LNCaP clone FGC (cell line): Measurements from ENCODE around the gene BOD1L1.

ENCODE experiments used
- DNase-seq: peaks from one replicate; pipeline ENCODE4 v3.0.0-alpha.2; 2011; ENCODE audit warnings: low read depth
- H3K4me3 ChIP-seq: 2 replicates; pipeline ENCODE4 v1.5.1; 2011; ENCODE audit warnings: mild to moderate bottlenecking, low read depth, low read length, control low read depth
- CTCF ChIP-seq: IDR thresholded peaks from 2 replicates; pipeline ENCODE4 v1.5.1; 2012; ENCODE audit warnings: mild to moderate bottlenecking; ENCODE audit not compliant: control insufficient read depth, insufficient read depth; ENCODE audit errors: extremely low read depth

The BOD1L1 gene

GRCh38 chr4:13601848-13602247 lies 25.7 kb downstream of the BOD1L1 start:
- DNase-seq, result no peak
- no peak overlapping the region for H3K4me3 ChIP-seq
- TF ChIP-seq CTCF, result no peak

GRCh38 chr4:13601048-13601447 lies 26.5 kb downstream of the BOD1L1 start:
- DNase-seq, result no peak
- H3K4me3 ChIP-seq, result no peak overlapping the region
- TF ChIP-seq CTCF, result no peak

GRCh38 chr4:13599159-13599558 lies 28.4 kb downstream of the BOD1L1 start:
- TF ChIP-seq CTCF, result peak; percentile 22; the same call in 1 of the 2 replicates
- no peak overlapping the region for H3K4me3 ChIP-seq
- DNase-seq, result no peak

GRCh38 chr4:13597604-13598003 lies 29.9 kb downstream of the BOD1L1 start:
- no peak for TF ChIP-seq CTCF
- DNase-seq, result no peak
- H3K4me3 ChIP-seq, result no peak overlapping the region

GRCh38 chr4:13597141-13597540 lies 30.4 kb downstream of the BOD1L1 start:
- no peak for DNase-seq
- no peak overlapping the region for H3K4me3 ChIP-seq
- TF ChIP-seq CTCF, result no peak

- DNase-seq, result no peak
- no peak for TF ChIP-seq CTCF
These were observed 35.3 kb downstream of the BOD1L1 start for GRCh38 chr4:13592220-13592619.

GRCh38 chr4:13590766-13591165 lies 36.8 kb downstream of the BOD1L1 start:
- no peak for DNase-seq
- no peak overlapping the region for H3K4me3 ChIP-seq
- TF ChIP-seq CTCF, result no peak

More at GRCh38 chr4:13592220-13592619, 35.3 kb downstream of the BOD1L1 start:
- H3K4me3 ChIP-seq, result no peak overlapping the region
